Smooth muscle cell (in vitro differentiated cells): Measurements from ENCODE around the gene PLEKHG5. TPM values are rescaled to one million over a fixed set of nuclear protein-coding genes. Genes with fewer than 3 reads are reported as not detected.

Experiments used
- DNase-seq: peaks from one replicate; lab custom pipeline; 2025; ENCODE audit not compliant: unreplicated experiment; lab: John Stamatoyannopoulos, UW
- H2AFZ ChIP-seq: fragments of 200-600 bp; sonication (generic); 2 replicates; pipeline ENCODE4 v1.6.0; 2016; ENCODE audit warnings: antibody characterized with exemption, low read depth, mild to moderate bottlenecking
- H3F3A ChIP-seq: fragments of 200-600 bp; sonication (generic); 2 replicates; pipeline ENCODE4 v1.6.0; 2017; ENCODE audit warnings: antibody characterized with exemption, low read depth
- H3K27ac ChIP-seq: fragments of 200-600 bp; sonication (generic); 2 replicates; pipeline ENCODE4 v1.5.1; 2016; ENCODE audit warnings: low read depth, mild to moderate bottlenecking
- H3K27me3 ChIP-seq: fragments of 200-600 bp; sonication (generic); 2 replicates; pipeline ENCODE4 v1.6.1; 2016; ENCODE audit warnings: low read depth, mild to moderate bottlenecking
- H3K36me3 ChIP-seq: fragments of 200-600 bp; sonication (generic); 2 replicates; pipeline ENCODE4 v1.5.1; 2016; ENCODE audit warnings: low read depth
- H3K4me1 ChIP-seq: fragments of 200-600 bp; sonication (generic); 2 replicates; pipeline ENCODE4 v1.5.1; 2016; ENCODE audit warnings: low read depth
- H3K4me2 ChIP-seq: fragments of 200-600 bp; sonication (generic); 2 replicates; pipeline ENCODE4 v1.6.0; 2016; ENCODE audit warnings: mild to moderate bottlenecking
- H3K4me3 ChIP-seq: fragments of 200-600 bp; sonication (generic); 2 replicates; pipeline ENCODE4 v1.5.1; 2016; ENCODE audit warnings: mild to moderate bottlenecking
- H3K79me2 ChIP-seq: fragments of 200-600 bp; sonication (generic); 2 replicates; pipeline ENCODE4 v1.6.0; 2016; ENCODE audit warnings: low read depth, mild to moderate bottlenecking
- H3K9ac ChIP-seq: fragments of 200-600 bp; sonication (generic); 2 replicates; pipeline ENCODE4 v1.6.0; 2016; ENCODE audit warnings: low read depth
- H3K9me3 ChIP-seq: fragments of 200-600 bp; sonication (generic); replicated peaks from 2 replicates; pipeline ENCODE4 v1.5.1; 2016; ENCODE audit warnings: low read depth
- H4K20me1 ChIP-seq: fragments of 200-600 bp; sonication (generic); 2 replicates; pipeline ENCODE4 v1.6.0; 2016; ENCODE audit warnings: low read depth
- WGBS: methylation state at CpG from one replicate; pipeline ENCODE4 v1.1.7; 2016; ENCODE audit warnings: low lambda C conversion rate; 5-methylcytosine and 5-hydroxymethylcytosine counted together
- polyA plus RNA-seq: library from polyadenylated mRNA; unstranded; fragments of >200 nt; fragmentation: Nextera tagmentation; extraction: Ambion mirVana; gene quantifications from 2 replicates; pipeline ENCODE4 v1.2.1, GENCODE V29; 2016
- total RNA-seq: library from RNA; depleted of rRNA; stranded (reverse); fragments of >200 nt; gene quantifications from 2 replicates; pipeline ENCODE4 v1.2.3, GENCODE V29; 2014
- TF ChIP-seq, protein P1 (sequence below): fragments of 200-600 bp; sonication (generic); IDR thresholded peaks from 2 replicates; pipeline ENCODE4 v1.5.1; 2017; ENCODE audit warnings: borderline replicate concordance, mild to moderate bottlenecking, antibody characterized with exemption; ENCODE audit not compliant: insufficient read depth, poor library complexity, severe bottlenecking

The PLEKHG5 gene
- total and polyA plus RNA-seq, 2 experiments from 2014 or later, result 10.6 to 14.5 TPM

DNA sequence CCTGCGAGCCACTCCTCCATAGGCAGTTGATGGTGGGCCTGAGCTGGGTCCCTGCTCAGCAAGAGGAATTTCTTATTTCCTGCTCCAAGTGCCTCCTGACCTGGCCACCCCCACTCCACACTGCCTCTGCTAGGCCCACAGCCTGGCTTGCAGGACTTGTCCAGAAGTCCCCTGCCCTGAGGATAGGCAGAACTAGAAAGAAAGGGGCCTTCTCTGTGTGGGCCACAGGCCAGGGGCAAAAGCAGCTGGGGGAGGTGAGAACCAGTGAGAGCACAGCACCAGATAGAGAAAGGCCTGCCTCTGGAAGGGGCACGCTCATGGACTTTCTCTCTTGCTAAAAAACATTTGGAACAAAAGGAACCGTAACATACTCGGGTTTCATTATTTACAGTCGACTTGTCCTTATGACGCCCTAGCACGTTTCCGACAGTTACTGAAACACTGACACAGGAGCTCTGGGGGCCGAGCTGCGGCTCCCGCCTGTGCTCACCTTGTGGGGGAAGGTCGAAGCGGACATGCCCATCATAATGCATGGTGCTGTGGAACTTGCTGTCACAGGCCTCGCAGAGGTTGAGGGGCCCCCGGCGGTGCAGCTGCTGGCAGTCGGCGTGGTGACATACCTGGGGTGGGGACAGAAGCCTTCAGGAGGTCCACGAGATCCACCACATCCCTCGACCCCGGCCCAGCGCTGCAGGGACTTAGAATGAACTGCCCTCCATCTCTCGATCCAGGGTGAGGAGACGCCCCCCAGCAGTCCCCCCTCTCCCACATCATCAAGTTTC is 14.2 kb downstream of the PLEKHG5 start:
- Histone ChIP-seq H3K36me3 (no peaks in the 10 kb centered on the region), H4K20me1 (peaks cover 68% of the 10 kb centered on the region), H2AFZ (no peak overlapping the region), H3K27ac (no peak overlapping the region), H3K4me3 (no peak overlapping the region), H3K4me2 (no peak overlapping the region), H3K27me3 (no peaks in the 10 kb centered on the region), H3K9me3 (no peaks in the 10 kb centered on the region), H3K4me1 (no peaks in the 10 kb centered on the region), H3K9ac (no peak overlapping the region), H3K79me2 (no peaks in the 10 kb centered on the region), H3F3A (no peaks in the 10 kb centered on the region)
- WGBS, result 92% methylated on average over 24 of the region's 24 CpGs
- no peak for DNase-seq
- TF ChIP-seq, protein P1, sequence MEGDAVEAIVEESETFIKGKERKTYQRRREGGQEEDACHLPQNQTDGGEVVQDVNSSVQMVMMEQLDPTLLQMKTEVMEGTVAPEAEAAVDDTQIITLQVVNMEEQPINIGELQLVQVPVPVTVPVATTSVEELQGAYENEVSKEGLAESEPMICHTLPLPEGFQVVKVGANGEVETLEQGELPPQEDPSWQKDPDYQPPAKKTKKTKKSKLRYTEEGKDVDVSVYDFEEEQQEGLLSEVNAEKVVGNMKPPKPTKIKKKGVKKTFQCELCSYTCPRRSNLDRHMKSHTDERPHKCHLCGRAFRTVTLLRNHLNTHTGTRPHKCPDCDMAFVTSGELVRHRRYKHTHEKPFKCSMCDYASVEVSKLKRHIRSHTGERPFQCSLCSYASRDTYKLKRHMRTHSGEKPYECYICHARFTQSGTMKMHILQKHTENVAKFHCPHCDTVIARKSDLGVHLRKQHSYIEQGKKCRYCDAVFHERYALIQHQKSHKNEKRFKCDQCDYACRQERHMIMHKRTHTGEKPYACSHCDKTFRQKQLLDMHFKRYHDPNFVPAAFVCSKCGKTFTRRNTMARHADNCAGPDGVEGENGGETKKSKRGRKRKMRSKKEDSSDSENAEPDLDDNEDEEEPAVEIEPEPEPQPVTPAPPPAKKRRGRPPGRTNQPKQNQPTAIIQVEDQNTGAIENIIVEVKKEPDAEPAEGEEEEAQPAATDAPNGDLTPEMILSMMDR, result no peak

DNA sequence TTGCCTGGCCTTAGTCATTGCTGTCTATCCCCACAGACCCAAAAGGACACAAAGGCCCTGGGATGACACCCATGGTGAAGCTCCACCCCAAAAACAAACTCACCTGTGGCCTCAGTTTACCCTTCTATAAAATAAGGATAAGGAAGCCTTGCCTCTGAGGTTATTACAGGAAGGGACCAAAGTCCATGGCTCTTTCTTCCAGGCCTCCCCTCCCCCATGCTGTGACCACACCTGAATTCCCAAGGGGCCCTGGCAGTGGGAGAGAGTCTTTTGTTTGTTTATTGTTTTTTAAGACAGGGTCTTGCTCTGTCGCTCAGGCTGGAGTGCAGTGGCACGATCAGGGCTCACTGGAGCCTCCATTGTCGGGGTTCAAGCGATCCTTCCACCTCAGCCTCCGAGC is 15.0 kb downstream of the PLEKHG5 start:
- Histone ChIP-seq H3F3A (no peaks in the 10 kb centered on the region), H3K27me3 (no peaks in the 10 kb centered on the region), H3K9ac (no peak overlapping the region), H3K9me3 (no peaks in the 10 kb centered on the region), H4K20me1 (peaks cover 69% of the 10 kb centered on the region), H3K36me3 (no peaks in the 10 kb centered on the region), H3K4me3 (no peak overlapping the region), H3K4me2 (no peak overlapping the region), H3K27ac (no peak overlapping the region), H3K79me2 (no peaks in the 10 kb centered on the region), H3K4me1 (no peaks in the 10 kb centered on the region), H2AFZ (no peak overlapping the region)
- DNase-seq, result no peak
- 91% methylated on average over 5 of the region's 5 CpGs for WGBS
- TF ChIP-seq, protein P1, result no peak

DNA sequence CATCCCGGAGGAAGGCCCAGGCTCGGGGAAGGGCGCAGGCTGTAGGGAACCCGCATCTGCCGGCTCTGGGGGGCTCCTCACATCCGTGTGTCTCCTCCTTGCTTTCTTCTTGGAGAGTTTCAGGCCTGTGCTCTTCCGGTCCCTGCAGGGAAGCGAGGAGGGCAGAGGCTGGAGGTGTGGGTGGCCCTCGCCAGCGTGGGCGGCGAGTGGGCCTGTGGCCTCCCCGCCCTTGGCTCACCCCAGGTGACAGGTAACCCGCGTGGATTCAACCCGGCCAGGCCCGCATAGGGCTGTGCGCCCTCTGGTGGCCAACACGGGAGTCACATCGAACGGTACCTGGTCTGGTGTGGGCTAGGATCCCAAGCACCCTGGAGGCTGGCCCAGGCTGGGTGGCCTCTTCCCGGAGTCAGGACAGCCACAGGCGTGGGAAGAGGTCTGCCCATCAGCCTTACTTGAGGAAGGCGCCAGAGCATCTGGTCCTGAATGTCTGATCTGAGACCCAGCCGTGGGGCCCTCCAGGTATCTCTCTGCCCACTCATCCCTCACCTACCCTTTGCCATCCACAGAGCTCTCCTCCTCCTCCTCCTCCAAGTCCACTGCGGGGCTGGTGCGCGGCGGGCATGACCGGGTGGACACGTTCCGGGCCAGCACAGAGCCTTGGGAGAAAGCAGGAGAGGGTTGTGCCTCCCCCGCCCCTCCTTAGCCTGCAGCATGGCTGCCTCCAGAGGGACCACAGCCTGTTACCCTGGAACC is 15.9 kb downstream of the PLEKHG5 start:
- H3K79me2 ChIP-seq, result no peaks in the 10 kb centered on the region
- no peak overlapping the region for H3K4me2 ChIP-seq
- H3K4me1 ChIP-seq, result no peaks in the 10 kb centered on the region
- H3F3A ChIP-seq, result no peaks in the 10 kb centered on the region
- no peak overlapping the region for H3K27ac ChIP-seq
- WGBS, result 47% methylated on average over 33 of the region's 33 CpGs
- H3K27me3 ChIP-seq, result no peaks in the 10 kb centered on the region
- no peaks in the 10 kb centered on the region for H3K9me3 ChIP-seq
- H2AFZ ChIP-seq, result no peak overlapping the region
- TF ChIP-seq, protein P1, result peak; percentile 90
- H3K36me3 ChIP-seq, result no peaks in the 10 kb centered on the region
- peaks cover 69% of the 10 kb centered on the region for H4K20me1 ChIP-seq
- DNase-seq, result peak; percentile 12
- no peak overlapping the region for H3K9ac ChIP-seq
- H3K4me3 ChIP-seq, result no peak overlapping the region
